ENCODE measurements around the gene GARS1.

Gene GARS1

GRCh38 chr7:30594540-30595435 lies at the start of gene GARS1:
TSS of gene GARS1 (plus strand) at chr7:30594878. CDS start at chr7:30594922, 44 bp downstream.
- TF ChIP-seq EZH2phosphoT487 (IDR thresholded peaks at IDR 0.05; ENCODE audit: borderline replicate concordance, low read length) (no peak), CTCF (IDR thresholded peaks at IDR 0.05; ENCODE audit: low read depth, low read length, poor library complexity, severe bottlenecking) (no peak)
- H3K27me3 ChIP-seq (ENCODE audit: control insufficient read depth, low read length): no peaks in the 10 kb centered on the region
- peak within 1 kb of the TSS; percentile 90 for H3K4me3 ChIP-seq (ENCODE audit: low read length)
- peaks cover 57% of the 10 kb centered on the region for H3K36me3 ChIP-seq (ENCODE audit: control insufficient read depth, low read length)
- H3K79me2 ChIP-seq (ENCODE audit: control insufficient read depth, low read length): peaks cover 92% of the 10 kb centered on the region
- peak within 1 kb of the TSS; percentile 97 for H3K4me2 ChIP-seq (ENCODE audit: low read length)
- H3K9me3 ChIP-seq (ENCODE audit: control insufficient read depth, insufficient read depth, low read length): no peaks in the 10 kb centered on the region
- peaks cover 25% of the 10 kb centered on the region for H3K4me1 ChIP-seq (ENCODE audit: control insufficient read depth, low read length)
- H3F3A ChIP-seq (ENCODE audit: control insufficient read depth, insufficient read depth): peaks cover 14% of the 10 kb centered on the region
- peak within 1 kb of the TSS; percentile 89 for H3K27ac ChIP-seq (ENCODE audit: low read depth, low read length)
- H3K9me2 ChIP-seq (replicated peaks; ENCODE audit: control insufficient read depth, low read length): no peaks in the 10 kb centered on the region
- peaks cover 31% of the 10 kb centered on the region; the same call in 1 of the 2 replicates for H4K20me1 ChIP-seq (ENCODE audit: control insufficient read depth, insufficient read depth, low read depth, low read length)

- H3K79me2 ChIP-seq (ENCODE audit: control insufficient read depth, low read length): no peaks in the 10 kb centered on the region
- peaks cover 2% of the 10 kb centered on the region for H3K4me1 ChIP-seq (ENCODE audit: control insufficient read depth, low read length)
- no peaks in the 10 kb centered on the region for H3F3A ChIP-seq (ENCODE audit: control insufficient read depth, insufficient read depth)
- TF ChIP-seq EZH2phosphoT487 (IDR thresholded peaks at IDR 0.05; ENCODE audit: borderline replicate concordance, low read length) (no peak), CTCF (IDR thresholded peaks at IDR 0.05; ENCODE audit: low read depth, low read length, poor library complexity, severe bottlenecking) (no peak)
- no peaks in the 10 kb centered on the region for H4K20me1 ChIP-seq (ENCODE audit: control insufficient read depth, insufficient read depth, low read depth, low read length)
- no peaks in the 10 kb centered on the region for H3K9me2 ChIP-seq (replicated peaks; ENCODE audit: control insufficient read depth, low read length)
- H3K9me3 ChIP-seq (ENCODE audit: control insufficient read depth, insufficient read depth, low read length): no peaks in the 10 kb centered on the region
- H3K36me3 ChIP-seq (ENCODE audit: control insufficient read depth, low read length): no peaks in the 10 kb centered on the region
- H3K27ac ChIP-seq (ENCODE audit: low read depth, low read length): no peak overlapping the region
- no peaks in the 10 kb centered on the region for H3K27me3 ChIP-seq (ENCODE audit: control insufficient read depth, low read length)
- H3K4me2 ChIP-seq (ENCODE audit: low read length): no peak overlapping the region
- H3K4me3 ChIP-seq (ENCODE audit: low read length): no peak overlapping the region
Measured at GRCh38 chr7:30545791-30546555, 48.7 kb upstream of the GARS1 start.

GRCh38 chr7:30546596-30546995 lies 48.1 kb upstream of the GARS1 start:
- Histone ChIP-seq H3K27ac (ENCODE audit: low read depth, low read length) (no peak overlapping the region), H3K27me3 (ENCODE audit: control insufficient read depth, low read length) (no peaks in the 10 kb centered on the region), H3K36me3 (ENCODE audit: control insufficient read depth, low read length) (no peaks in the 10 kb centered on the region), H3K9me2 (replicated peaks; ENCODE audit: control insufficient read depth, low read length) (no peaks in the 10 kb centered on the region), H3K79me2 (ENCODE audit: control insufficient read depth, low read length) (no peaks in the 10 kb centered on the region), H3F3A (ENCODE audit: control insufficient read depth, insufficient read depth) (no peaks in the 10 kb centered on the region), H3K4me3 (ENCODE audit: low read length) (no peak overlapping the region), H4K20me1 (ENCODE audit: control insufficient read depth, insufficient read depth, low read depth, low read length) (no peaks in the 10 kb centered on the region), H3K9me3 (ENCODE audit: control insufficient read depth, insufficient read depth, low read length) (no peaks in the 10 kb centered on the region), H3K4me1 (ENCODE audit: control insufficient read depth, low read length) (peaks cover 7% of the 10 kb centered on the region), H3K4me2 (ENCODE audit: low read length) (no peak overlapping the region)
- TF ChIP-seq EZH2phosphoT487 (IDR thresholded peaks at IDR 0.05; ENCODE audit: borderline replicate concordance, low read length) (no peak), CTCF (IDR thresholded peaks at IDR 0.05; ENCODE audit: low read depth, low read length, poor library complexity, severe bottlenecking) (no peak)

All from DOHH2 (cell line).